ENCODE data around the gene FNDC3B. TPM values are rescaled to one million over a fixed set of nuclear protein-coding genes. Genes with fewer than 3 reads are reported as not detected.

Gene FNDC3B
- total RNA-seq, 1 donor from 2014 or later = 153 TPM

GRCh38 chr3:172184106-172184822 lies 144.9 kb downstream of the FNDC3B start:
- no peak overlapping the region for H3K4me3 ChIP-seq
- H3K27me3 ChIP-seq (ENCODE audit: low read depth) = no peaks in the 10 kb centered on the region
- H3K27ac ChIP-seq = no peak overlapping the region
- ATAC-seq (no peak), DNase-seq (no peak)
- TF ChIP-seq CTCF (IDR thresholded peaks at IDR 0.05) = no peak
- peaks cover 17% of the 10 kb centered on the region for H3K4me1 ChIP-seq
- H3K9me3 ChIP-seq = no peaks in the 10 kb centered on the region
- H3K36me3 ChIP-seq = no peaks in the 10 kb centered on the region
- intact Hi-C loops (cut with DNase I) = no loop called here

GRCh38 chr3:172185907-172186306 lies 146.5 kb downstream of the FNDC3B start:
- intact Hi-C loops (cut with DNase I) = no loop called here
- H3K27me3 ChIP-seq (ENCODE audit: low read depth) = no peaks in the 10 kb centered on the region
- H3K27ac ChIP-seq = no peak overlapping the region
- DNase-seq (no peak), ATAC-seq (no peak)
- H3K9me3 ChIP-seq = no peaks in the 10 kb centered on the region
- peaks cover 9% of the 10 kb centered on the region for H3K4me1 ChIP-seq
- no peak overlapping the region for H3K4me3 ChIP-seq
- TF ChIP-seq CTCF (IDR thresholded peaks at IDR 0.05) = no peak
- H3K36me3 ChIP-seq = no peaks in the 10 kb centered on the region

GRCh38 chr3:172186607-172187006 lies 147.2 kb downstream of the FNDC3B start:
- ATAC-seq (peak in 1 of 2 donors; percentile 47), DNase-seq (no peak)
- peaks cover 9% of the 10 kb centered on the region for H3K4me1 ChIP-seq
- TF ChIP-seq CTCF (IDR thresholded peaks at IDR 0.05) = no peak
- no peaks in the 10 kb centered on the region for H3K27me3 ChIP-seq (ENCODE audit: low read depth)
- intact Hi-C loops (cut with DNase I) = no loop called here
- no peak overlapping the region for H3K4me3 ChIP-seq
- H3K27ac ChIP-seq = no peak overlapping the region
- H3K9me3 ChIP-seq = no peaks in the 10 kb centered on the region
- no peaks in the 10 kb centered on the region for H3K36me3 ChIP-seq

- no peak overlapping the region for H3K4me3 ChIP-seq
Measured at GRCh38 chr3:172187511-172187910, 148.1 kb downstream of the FNDC3B start.

GRCh38 chr3:172188511-172188910 lies 149.1 kb downstream of the FNDC3B start:
- no peak for DNase-seq
- Histone ChIP-seq H3K9me3 (no peaks in the 10 kb centered on the region), H3K4me3 (no peak overlapping the region), H3K27me3 (ENCODE audit: low read depth) (no peaks in the 10 kb centered on the region), H3K4me1 (no peaks in the 10 kb centered on the region), H3K36me3 (no peaks in the 10 kb centered on the region), H3K27ac (no peak overlapping the region)
- ATAC-seq = no peak
- intact Hi-C loops (cut with DNase I) = no loop called here
- no peak for TF ChIP-seq CTCF (IDR thresholded peaks at IDR 0.05)

More at GRCh38 chr3:172187511-172187910, 148.1 kb downstream of the FNDC3B start:
- Histone ChIP-seq H3K9me3 (no peaks in the 10 kb centered on the region), H3K27ac (no peak overlapping the region), H3K27me3 (ENCODE audit: low read depth) (no peaks in the 10 kb centered on the region), H3K4me1 (no peaks in the 10 kb centered on the region), H3K36me3 (no peaks in the 10 kb centered on the region)
- TF ChIP-seq CTCF (IDR thresholded peaks at IDR 0.05) = no peak
- DNase-seq (no peak), ATAC-seq (no peak)
- intact Hi-C loops (cut with DNase I) = no loop called here
